ENCODE measurements around the gene PRDM16. TPM values are rescaled to one million over a fixed set of nuclear protein-coding genes. Genes with fewer than 3 reads are reported as not detected.

Gene PRDM16
- total RNA-seq, 1 experiment from 2014 or later, result 6.1 TPM

DNA sequence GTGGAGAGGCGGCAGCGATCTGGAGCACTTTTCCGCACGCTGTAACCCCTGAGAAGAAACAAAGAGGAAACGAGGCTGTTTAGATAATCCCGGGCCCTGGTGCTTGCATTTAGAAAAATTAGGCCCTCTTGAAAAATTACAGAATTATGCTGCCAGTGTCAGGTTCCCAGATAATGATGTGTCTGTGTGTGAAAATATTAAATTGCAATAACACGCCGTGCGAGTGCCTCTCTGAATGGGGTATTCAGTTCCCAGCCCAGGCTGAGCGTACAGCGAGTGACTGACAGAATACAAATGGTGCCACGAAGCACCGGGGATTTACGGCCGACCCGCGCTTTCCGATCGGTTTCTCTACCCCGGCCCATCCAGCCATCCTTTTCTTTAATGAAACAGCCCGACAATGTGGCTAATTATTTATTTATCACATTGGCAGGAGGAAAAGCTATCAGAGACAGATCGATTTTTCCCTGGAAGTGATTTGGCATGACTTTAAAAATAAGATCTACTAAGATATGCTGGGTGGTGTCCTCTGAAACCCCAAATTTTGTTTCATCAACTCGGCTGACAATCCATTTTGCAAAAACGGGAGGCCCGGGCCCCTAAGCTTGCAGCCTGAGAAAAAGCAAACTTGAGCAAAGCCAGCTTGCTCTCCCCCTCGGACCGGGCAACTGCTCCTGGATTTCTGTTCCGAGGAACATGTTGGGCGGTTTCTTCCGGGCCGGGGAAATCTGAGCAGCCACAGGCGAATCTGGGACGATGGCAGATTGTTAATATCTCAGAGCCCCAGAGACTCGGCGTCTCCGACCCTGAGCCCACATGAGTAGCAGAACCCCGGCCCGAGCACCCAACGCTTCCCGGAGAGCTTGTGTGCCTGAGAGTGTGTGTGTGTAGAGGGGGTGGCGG lies 11.3 kb downstream of the PRDM16 start:
- intact Hi-C loops (cut with micrococcal nuclease), result no loop called here
- no peak overlapping the region for H2AFZ ChIP-seq (ENCODE audit: low read depth, low read length, poor library complexity, severe bottlenecking)
- no peaks in the 10 kb centered on the region for H4K20me1 ChIP-seq (ENCODE audit: insufficient read depth)
- H3K27me3 ChIP-seq (ENCODE audit: insufficient read depth, low read length), result no peaks in the 10 kb centered on the region
- POLR2A ChIA-PET, result interaction anchor here (1.0 kb wide), 1 partner anchor 12 kb away, joined by 3 read pairs; the partner anchor contains the start of gene PRDM16
- no peaks in the 10 kb centered on the region for H3K9me2 ChIP-seq (ENCODE audit: insufficient read depth)
- H3K4me3 ChIP-seq (replicated peaks in 1 of 2; ENCODE audit: low read depth in 1 of 2, low read length in 2 of 2), result no peak overlapping the region
- RAD21 ChIA-PET (ENCODE audit: low non-redundant PET in 1 of 2, low total read pairs in 2 of 2, uncharacterized antibody in 2 of 2, unreplicated experiment in 2 of 2), result no interaction called here
- H3K79me2 ChIP-seq (ENCODE audit: insufficient read depth, low read length), result no peaks in the 10 kb centered on the region
- no peak overlapping the region for H3K27ac ChIP-seq (ENCODE audit: low read depth, low read length)
- H3K4me1 ChIP-seq (ENCODE audit: control insufficient read depth in 1 of 2, insufficient read depth in 2 of 2, low read length in 2 of 2), result no peaks in the 10 kb centered on the region
- no peak overlapping the region for H3K9ac ChIP-seq (ENCODE audit: low read length)
- no peak for TF ChIP-seq RAD21 (IDR thresholded peaks at IDR 0.05; ENCODE audit: low read depth)
- CTCF ChIA-PET, result no interaction called here
- DNase-seq (ENCODE audit: low read depth, low spot score) (no peak), ATAC-seq (no peak)
- no peaks in the 10 kb centered on the region for H3K9me3 ChIP-seq (ENCODE audit: control insufficient read depth in 1 of 2, insufficient read depth in 1 of 2, low read depth in 1 of 2, low read length in 2 of 2)
- no peaks in the 10 kb centered on the region for H3K36me3 ChIP-seq (ENCODE audit: control insufficient read depth in 1 of 2, insufficient read depth in 2 of 2, low read length in 2 of 2)
- H3K4me2 ChIP-seq (ENCODE audit: low read length), result no peak overlapping the region
- no TSS peak for BruUV-seq (replicated peaks)

- ChIA-PET CTCF (no interaction called here), RAD21 (ENCODE audit: low non-redundant PET in 1 of 2, low total read pairs in 2 of 2, uncharacterized antibody in 2 of 2, unreplicated experiment in 2 of 2) (no interaction called here), POLR2A (no interaction called here)
- no peaks in the 10 kb centered on the region for H3K79me2 ChIP-seq (ENCODE audit: insufficient read depth, low read length)
- H3K9me2 ChIP-seq (ENCODE audit: insufficient read depth), result no peaks in the 10 kb centered on the region
- H3K9ac ChIP-seq (ENCODE audit: low read length), result no peak overlapping the region
- H3K27me3 ChIP-seq (ENCODE audit: insufficient read depth, low read length), result no peaks in the 10 kb centered on the region
- no peak for DNase-seq (ENCODE audit: low read depth, low spot score)
- H2AFZ ChIP-seq (ENCODE audit: low read depth, low read length, poor library complexity, severe bottlenecking), result no peak overlapping the region
- H3K4me3 ChIP-seq (replicated peaks in 1 of 2; ENCODE audit: low read depth in 1 of 2, low read length in 2 of 2), result no peak overlapping the region
- H3K4me1 ChIP-seq (ENCODE audit: control insufficient read depth in 1 of 2, insufficient read depth in 2 of 2, low read length in 2 of 2), result no peaks in the 10 kb centered on the region
- no peak overlapping the region for H3K27ac ChIP-seq (ENCODE audit: low read depth, low read length)
- no peak for ATAC-seq
- H3K36me3 ChIP-seq (ENCODE audit: control insufficient read depth in 1 of 2, insufficient read depth in 2 of 2, low read length in 2 of 2), result no peaks in the 10 kb centered on the region
- no peak overlapping the region for H3K4me2 ChIP-seq (ENCODE audit: low read length)
- H4K20me1 ChIP-seq (ENCODE audit: insufficient read depth), result no peaks in the 10 kb centered on the region
- H3K9me3 ChIP-seq (ENCODE audit: control insufficient read depth in 1 of 2, insufficient read depth in 1 of 2, low read depth in 1 of 2, low read length in 2 of 2), result no peaks in the 10 kb centered on the region
- intact Hi-C loops (cut with micrococcal nuclease), result no loop called here
- no TSS peak for BruUV-seq (replicated peaks)
- TF ChIP-seq, protein P1, sequence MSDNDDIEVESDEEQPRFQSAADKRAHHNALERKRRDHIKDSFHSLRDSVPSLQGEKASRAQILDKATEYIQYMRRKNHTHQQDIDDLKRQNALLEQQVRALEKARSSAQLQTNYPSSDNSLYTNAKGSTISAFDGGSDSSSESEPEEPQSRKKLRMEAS (IDR thresholded peaks at IDR 0.05), result no peak
- TF ChIP-seq RAD21 (IDR thresholded peaks at IDR 0.05; ENCODE audit: low read depth) (no peak), YY1 (IDR thresholded peaks at IDR 0.05; ENCODE audit: extremely low read depth, insufficient replicate concordance, low read depth, low read length) (no peak), ZNF274 (IDR thresholded peaks at IDR 0.05; ENCODE audit: low read depth, low read length) (no peak), ATF3 (IDR thresholded peaks at IDR 0.05) (no peak), JUND (IDR thresholded peaks at IDR 0.05) (no peak), REST (IDR thresholded peaks at IDR 0.05; ENCODE audit: low read depth) (no peak), SIN3A (IDR thresholded peaks at IDR 0.05; ENCODE audit: low read depth) (no peak), FOSL1 (IDR thresholded peaks at IDR 0.05; ENCODE audit: low read depth) (no peak), CEBPB (IDR thresholded peaks at IDR 0.05; ENCODE audit: low read depth) (no peak), ZFX (IDR thresholded peaks at IDR 0.05) (no peak), CBX3 (IDR thresholded peaks at IDR 0.05; ENCODE audit: low read depth) (no peak)
- TF ChIP-seq, protein P2, sequence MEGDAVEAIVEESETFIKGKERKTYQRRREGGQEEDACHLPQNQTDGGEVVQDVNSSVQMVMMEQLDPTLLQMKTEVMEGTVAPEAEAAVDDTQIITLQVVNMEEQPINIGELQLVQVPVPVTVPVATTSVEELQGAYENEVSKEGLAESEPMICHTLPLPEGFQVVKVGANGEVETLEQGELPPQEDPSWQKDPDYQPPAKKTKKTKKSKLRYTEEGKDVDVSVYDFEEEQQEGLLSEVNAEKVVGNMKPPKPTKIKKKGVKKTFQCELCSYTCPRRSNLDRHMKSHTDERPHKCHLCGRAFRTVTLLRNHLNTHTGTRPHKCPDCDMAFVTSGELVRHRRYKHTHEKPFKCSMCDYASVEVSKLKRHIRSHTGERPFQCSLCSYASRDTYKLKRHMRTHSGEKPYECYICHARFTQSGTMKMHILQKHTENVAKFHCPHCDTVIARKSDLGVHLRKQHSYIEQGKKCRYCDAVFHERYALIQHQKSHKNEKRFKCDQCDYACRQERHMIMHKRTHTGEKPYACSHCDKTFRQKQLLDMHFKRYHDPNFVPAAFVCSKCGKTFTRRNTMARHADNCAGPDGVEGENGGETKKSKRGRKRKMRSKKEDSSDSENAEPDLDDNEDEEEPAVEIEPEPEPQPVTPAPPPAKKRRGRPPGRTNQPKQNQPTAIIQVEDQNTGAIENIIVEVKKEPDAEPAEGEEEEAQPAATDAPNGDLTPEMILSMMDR (IDR thresholded peaks at IDR 0.05 in 2 of 3, conservative IDR thresholded peaks at IDR 0.05 in 1 of 3; ENCODE audit: borderline replicate concordance in 1 of 3, insufficient read depth in 1 of 3, low read depth in 2 of 3, low read length in 2 of 3), result no peak
Measured at GRCh38 chr1:3081171-3081683, 12.2 kb downstream of the PRDM16 start.
